ENCODE measurements around the gene RAP1GAP2.
"Not testable (repeated sequence)": the region's sequence is repeated elsewhere in the genome, so short reads cannot be mapped to it uniquely, and the experiment has no call there.

- not testable (repeated sequence) for TF ChIP-seq CTCF (IDR thresholded peaks at IDR 0.05; ENCODE audit: insufficient read depth, low read depth, low read length); EZH2 (IDR thresholded peaks at IDR 0.05; ENCODE audit: insufficient read depth, low read length)
Measured at GRCh38 chr17:3073850-3074249, 277.6 kb downstream of the RAP1GAP2 start.
